ENCODE results near the gene LARP4.

LARP4 gene

GRCh38 chr12:50527359-50527726 lies 126.7 kb downstream of the LARP4 start:
- DNase-seq (ENCODE audit: low read depth), result no peak

- DNase-seq (ENCODE audit: low read depth), result no peak
Measured at GRCh38 chr12:50528800-50529199, 128.1 kb downstream of the LARP4 start.

- no peak for DNase-seq (ENCODE audit: low read depth)
Measured at GRCh38 chr12:50529345-50529744, 128.7 kb downstream of the LARP4 start.

Measured in fibroblast of the conjunctiva (primary cell).